MCF 10A (cell line): ENCODE results near the gene RPS16. TPM values are rescaled to one million over a fixed set of nuclear protein-coding genes. Genes with fewer than 3 reads are reported as not detected.

Experiments used
- Bru-seq: library from RNA; stranded (reverse); fragments of 400-500 nt; gene quantifications from one replicate; lab custom pipeline; 2021; lab: Mats Ljungman, UMichigan
- BruChase-seq, 2 experiments: library from RNA; stranded (reverse); fragments of 400-500 nt; gene quantifications; one replicate each; lab custom pipeline; 2021; lab: Mats Ljungman, UMichigan
- BruUV-seq: library from RNA; stranded (reverse); fragments of 400-500 nt; replicated peaks from 2 replicates; lab custom pipeline; 2021; lab: Mats Ljungman, UMichigan
- CTCF ChIA-PET: fragments of 300-600 bp; sonication (Branson Sonifier 250); formaldehyde crosslinking; extraction: SDS; loops from one replicate; lab custom pipeline; 2021; ENCODE audit warnings: antibody characterized with exemption, inconsistent platforms; lab: Yijun Ruan, JAX
- POLR2A ChIA-PET: fragments of 300-600, 350-650 bp; sonication (Branson Sonifier 250); formaldehyde crosslinking; extraction: SDS; loops from one replicate; lab custom pipeline; 2020; ENCODE audit warnings: antibody characterized with exemption, inconsistent platforms; lab: Yijun Ruan, JAX
- DNase-seq: peaks from one replicate; pipeline ENCODE4 v3.0.0-alpha.2; 2018; ENCODE audit not compliant: unreplicated experiment
- H3K27ac Mint-ChIP-seq: one replicate; pipeline ENCODE4 v1.8.0; 2022; ENCODE audit warnings: mild to moderate bottlenecking, low read depth, mixed read lengths; ENCODE audit not compliant: unreplicated experiment
- H3K27me3 Mint-ChIP-seq: one replicate; pipeline ENCODE4 v1.8.0; 2022; ENCODE audit warnings: mixed read lengths; ENCODE audit not compliant: insufficient read depth, unreplicated experiment
- H3K36me3 Mint-ChIP-seq: one replicate; pipeline ENCODE4 v1.8.0; 2022; ENCODE audit warnings: mild to moderate bottlenecking, moderate library complexity, mixed read lengths; ENCODE audit not compliant: insufficient read depth, unreplicated experiment
- H3K4me1 Mint-ChIP-seq: one replicate; pipeline ENCODE4 v1.8.0; 2022; ENCODE audit warnings: mixed read lengths; ENCODE audit not compliant: insufficient read depth, unreplicated experiment
- H3K4me3 Mint-ChIP-seq: one replicate; pipeline ENCODE4 v1.8.0; 2022; ENCODE audit warnings: mild to moderate bottlenecking, moderate library complexity, mixed read lengths; ENCODE audit not compliant: unreplicated experiment
- H3K9me3 Mint-ChIP-seq: one replicate; pipeline ENCODE4 v1.8.0; 2022; ENCODE audit warnings: mixed read lengths; ENCODE audit not compliant: unreplicated experiment
- CTCF ChIP-seq: fragments of 200-600 bp; IDR thresholded peaks from one replicate; pipeline ENCODE4 v1.8.0; 2022; ENCODE audit warnings: antibody characterized with exemption, mild to moderate bottlenecking; ENCODE audit not compliant: unreplicated experiment
- intact Hi-C: fragments of 100-400 bp; cut with micrococcal nuclease; formaldehyde crosslinking; loops from 2 replicates; pipeline ENCODE4 v1.14.1; 2022
- long read RNA-seq: library from polyadenylated mRNA; stranded (forward); transcript quantifications from one replicate; pipeline ENCODE4 v2.0.0, GENCODE V29; 2022
- total RNA-seq: library from RNA; stranded (reverse); gene quantifications from 2 replicates; pipeline ENCODE4 v1.2.3, GENCODE V29; 2022

RPS16 gene
- total RNA-seq (2,837 and 2,909 TPM in 2 replicates), Bru-seq, nascent RNA (percentile 100 among the genes with signal in this experiment), BruChase-seq, experiment 1, labeled RNA remaining after a 6-hour chase (percentile 100 among the genes with signal in this experiment), BruChase-seq, experiment 2, labeled RNA remaining after a 2-hour chase (percentile 100 among the genes with signal in this experiment)
- long read RNA-seq, transcript RPS16-206 (4 exons, 2,389 nt), result minor isoform, 23 of 1,292 reads
- long read RNA-seq, transcript RPS16-201 (5 exons, 560 nt), result major isoform, 1,192 of 1,292 reads
- long read RNA-seq, transcript RPS16-207 (5 exons, 492 nt), result minor isoform, 30 of 1,292 reads
- long read RNA-seq, partial matches to known transcripts, result 27 of 1,292 reads
- long read RNA-seq, other reads (novel, unspliced or antisense), result 19 of 1,292 reads

GRCh38 chr19:39435499-39436349 is at the start of gene RPS16:
Gene RPS16 (minus strand): TSS chr19:39435949. CDS start chr19:39435895, 54 bp downstream.
- no peaks in the 10 kb centered on the region for H3K27me3 Mint-ChIP-seq
- POLR2A ChIA-PET, result interaction anchor here (0.5 to 5.1 kb wide), 49 partner anchors 9 to 1281 kb away, joined by 3 to 107 read pairs (median 5); partner anchors contain the start of genes EID2, EID2B, ITPKC and MED29
- peak within 1 kb of the TSS; percentile 95 for H3K27ac Mint-ChIP-seq
- H3K9me3 Mint-ChIP-seq, result no peaks in the 10 kb centered on the region
- CTCF ChIA-PET, result interaction anchor here (0.7 to 2.0 kb wide), 5 partner anchors 9 to 98 kb away, joined by 4 to 8 read pairs (median 5); partner anchors contain the start of gene EID2B
- no peak for TF ChIP-seq CTCF
- intact Hi-C loops, result loop anchor here (1.0 kb wide), 1 partner anchor 23 kb away; the partner anchor contains the start of gene PLEKHG2
- H3K4me1 Mint-ChIP-seq, result peaks cover 8% of the 10 kb centered on the region
- no TSS peak for BruUV-seq
- peak; percentile 98 for DNase-seq
- H3K36me3 Mint-ChIP-seq, result peaks cover 62% of the 10 kb centered on the region
- peak within 1 kb of the TSS; percentile 81 for H3K4me3 Mint-ChIP-seq

GRCh38 chr19:39483141-39483540 is 47.4 kb upstream of the RPS16 start:
- no peaks in the 10 kb centered on the region for H3K27me3 Mint-ChIP-seq
- ChIA-PET POLR2A (no interaction called here), CTCF (no interaction called here)
- BruUV-seq, result no TSS peak
- DNase-seq, result no peak
- H3K36me3 Mint-ChIP-seq, result peaks cover 27% of the 10 kb centered on the region
- no peaks in the 10 kb centered on the region for H3K9me3 Mint-ChIP-seq
- peak overlapping the region; percentile 91 for H3K27ac Mint-ChIP-seq
- no peak for TF ChIP-seq CTCF
- H3K4me3 Mint-ChIP-seq, result peak overlapping the region; percentile 88
- H3K4me1 Mint-ChIP-seq, result peaks cover 15% of the 10 kb centered on the region
- intact Hi-C loops, result no loop called here

GRCh38 chr19:39481676-39482075 is 45.9 kb upstream of the RPS16 start:
- POLR2A ChIA-PET, result interaction anchor here (0.7 to 2.1 kb wide), 3 partner anchors 46 to 73 kb away, joined by 3 to 14 read pairs (median 4); partner anchors contain the start of gene RPS16
- Mint-ChIP-seq H3K36me3 (peaks cover 26% of the 10 kb centered on the region), H3K27me3 (no peaks in the 10 kb centered on the region), H3K4me3 (peak overlapping the region; percentile 88), H3K27ac (peak overlapping the region; percentile 91), H3K9me3 (no peaks in the 10 kb centered on the region), H3K4me1 (peaks cover 15% of the 10 kb centered on the region)
- CTCF ChIA-PET, result interaction anchor here (0.8 to 1.1 kb wide), 2 partner anchors 51 to 58 kb away, joined by 4 read pairs; partner anchors contain the start of gene EID2
- intact Hi-C loops, result no loop called here
- no peak for DNase-seq
- no TSS peak for BruUV-seq
- no peak for TF ChIP-seq CTCF
